RPMI7951 (cell line): ENCODE results near the gene COASY. TPM values are rescaled to one million over a fixed set of nuclear protein-coding genes. Genes with fewer than 3 reads are reported as not detected.

Experiments used
- DNase-seq: peaks from one replicate; pipeline ENCODE4 v3.0.0-alpha.2; 2012; ENCODE audit warnings: low read depth
- total RNA-seq: library from RNA; depleted of rRNA; stranded (reverse); fragments of >200 nt; shearing (Covaris generic); gene quantifications from 2 replicates; pipeline ENCODE4 v1.2.3, GENCODE V29; 2014; rRNA removed

Gene COASY
- total RNA-seq, 1 experiment from 2014 or later = 17.8 TPM

- DNase-seq = no peak
These were observed 51.8 kb downstream of the COASY start for GRCh38 chr17:42613699-42614295.

Other genes with a start within 250 kb of the COASY start
- 40.6 and 44.6 TPM in 2 replicates for gene STAT3, start 173.7 kb upstream of the COASY start, total RNA-seq
- gene CAVIN1, start 138.9 kb upstream of the COASY start, total RNA-seq = 135 and 217 TPM in 2 replicates
- 10.4 and 13.9 TPM in 2 replicates for gene ATP6V0A1, start 103.3 kb upstream of the COASY start, total RNA-seq
- 12.7 and 15.5 TPM in 2 replicates for gene NAGLU, start 25.9 kb upstream of the COASY start, total RNA-seq
- gene HSD17B1, start 9.2 kb upstream of the COASY start, total RNA-seq = 0.68 and 1.4 TPM in 2 replicates
- 28.1 and 29.7 TPM in 2 replicates for gene MLX, start 5.0 kb downstream of the COASY start, total RNA-seq
- 18.7 and 25.0 TPM in 2 replicates for gene PSMC3IP, start 15.6 kb downstream of the COASY start, total RNA-seq
- 25.4 and 28.7 TPM in 2 replicates for gene RETREG3, start 47.2 kb downstream of the COASY start, total RNA-seq
- gene TUBG1, start 47.5 kb downstream of the COASY start, total RNA-seq = 128 and 148 TPM in 2 replicates
- 19.9 and 21.6 TPM in 2 replicates for gene TUBG2, start 97.1 kb downstream of the COASY start, total RNA-seq
- gene PLEKHH3, start 114.8 kb downstream of the COASY start, total RNA-seq = 9.9 and 12.5 TPM in 2 replicates
- gene CCR10, start 119.7 kb downstream of the COASY start, total RNA-seq = 1.4 and 2.0 TPM in 2 replicates
- 9.6 and 10.2 TPM in 2 replicates for gene CNTNAP1, start 120.4 kb downstream of the COASY start, total RNA-seq
- gene EZH1, start 182.9 kb downstream of the COASY start, total RNA-seq = 8.5 and 9.7 TPM in 2 replicates
- gene RAMP2, start 199.1 kb downstream of the COASY start, total RNA-seq = 1.4 and 2.4 TPM in 2 replicates
- 106 and 117 TPM in 2 replicates for gene VPS25, start 211.3 kb downstream of the COASY start, total RNA-seq
- gene WNK4, start 218.5 kb downstream of the COASY start, total RNA-seq = 0.20 and 0.24 TPM in 2 replicates
- 102 and 119 TPM in 2 replicates for gene COA3, start 236.6 kb downstream of the COASY start, total RNA-seq
- 0.98 and 1.1 TPM in 2 replicates for gene CNTD1, start 236.7 kb downstream of the COASY start, total RNA-seq